H1 (cell line): Measurements from ENCODE around the gene HECTD4. TPM values are rescaled to one million over a fixed set of nuclear protein-coding genes. Genes with fewer than 3 reads are reported as not detected.

Experiments
- ASH2L ChIP-seq: fragments of 200-600, 300-600 bp; sonication (generic); IDR thresholded peaks from one replicate; pipeline ENCODE4 v1.7.1; 2017; ENCODE audit warnings: low read length
- CHD7 ChIP-seq: fragments of 300-600 bp; sonication (generic); IDR thresholded peaks from 2 replicates; pipeline ENCODE4 v1.7.1; 2012; ENCODE audit warnings: low read length, moderate library complexity, mild to moderate bottlenecking, inconsistent platforms; ENCODE audit not compliant: insufficient replicate concordance
- NANOG ChIP-seq: IDR thresholded peaks from 2 replicates; pipeline ENCODE4 v1.6.1; 2011; ENCODE audit warnings: low read length, low read depth, mild to moderate bottlenecking, inconsistent platforms; ENCODE audit not compliant: insufficient read depth, poor library complexity, severe bottlenecking
- RAD21 ChIP-seq, 2 experiments: IDR thresholded peaks in 1 of 2; conservative IDR thresholded peaks in 1 of 2; 2 replicates each; pipeline ENCODE4 v1.6.1; 2011; ENCODE audit warnings: low read depth in 2 of 2, low read length in 2 of 2, improper control_type of control experiment in 1 of 2, inconsistent platforms in 1 of 2, mild to moderate bottlenecking in 1 of 2, moderate library complexity in 1 of 2
- RXRA ChIP-seq: IDR thresholded peaks from 2 replicates; pipeline ENCODE4 v1.6.1; 2011; ENCODE audit warnings: low read depth, mild to moderate bottlenecking, low read length, moderate library complexity; ENCODE audit not compliant: insufficient read depth
- polyA plus RNA-seq, 7 experiments: library from polyadenylated mRNA; depleted of rRNA in 3 of 7; stranded (reverse) in 5 of 7; unstranded in 2 of 7; fragments of >200 nt in 5 of 7; fragments of 200-250 nt in 2 of 7; gene quantifications; 1 replicate in 5 of 7; 2 replicates in 1 of 7; 4 replicates in 1 of 7; pipeline versions ENCODE4 v1.2.1 to v1.2.3, GENCODE V29; 2011 to 2013; ENCODE audit warnings: missing spikeins in 2 of 7, mixed read lengths in 2 of 7
- total RNA-seq: library from RNA; stranded (reverse); fragmentation: NEBNext Ultra II Directional; extraction: Animal tissue kit (Norgen Biotek cat#: 25700); gene quantifications from 2 replicates; pipeline ENCODE4 v1.2.1, GENCODE V29; 2021
- TF ChIP-seq, protein P1 (sequence below): IDR thresholded peaks from 2 replicates; pipeline ENCODE4 v1.6.1; 2011; ENCODE audit warnings: low read depth, mild to moderate bottlenecking, low read length; ENCODE audit not compliant: insufficient read depth

Gene HECTD4
- total and polyA plus RNA-seq, 2 of the 8 experiments (the other 6 are each of a cell fraction or from before 2014, with no cell fraction given) = 6.5 to 33.7 TPM

DNA sequence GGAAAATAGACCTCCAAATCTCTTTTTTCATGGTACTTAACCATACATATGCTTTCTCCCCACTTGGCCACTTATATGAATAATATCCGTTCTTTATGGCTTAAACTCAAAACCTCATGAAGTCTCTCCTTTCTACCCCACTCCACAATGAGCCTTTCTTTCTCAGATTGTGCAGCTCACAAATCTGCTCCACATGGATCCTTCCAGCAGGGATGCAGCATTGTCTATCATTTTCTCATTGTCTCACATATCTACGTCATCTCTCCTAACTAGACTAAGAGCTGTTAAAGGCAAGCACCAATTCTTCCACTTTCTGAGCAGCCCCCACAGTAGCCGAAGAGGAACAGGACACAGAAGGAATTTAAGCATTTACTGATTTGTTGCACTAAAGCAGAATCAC lies 106.4 kb downstream of the HECTD4 start (continued):
- no peak for TF ChIP-seq CHD7
- no peak for TF ChIP-seq NANOG
- TF ChIP-seq ASH2L = no peak
- no peak for TF ChIP-seq RAD21 (IDR thresholded peaks at IDR 0.05 in 1 of 2, conservative IDR thresholded peaks at IDR 0.05 in 1 of 2; ENCODE audit: low read depth in 2 of 2, low read length in 2 of 2)
- no peak for TF ChIP-seq RXRA
- TF ChIP-seq, protein P1, sequence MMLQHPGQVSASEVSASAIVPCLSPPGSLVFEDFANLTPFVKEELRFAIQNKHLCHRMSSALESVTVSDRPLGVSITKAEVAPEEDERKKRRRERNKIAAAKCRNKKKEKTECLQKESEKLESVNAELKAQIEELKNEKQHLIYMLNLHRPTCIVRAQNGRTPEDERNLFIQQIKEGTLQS = no peak
